Suprapubic skin (tissue), 4 donors: ENCODE results near the gene ALOX5AP. TPM values are rescaled to one million over a fixed set of nuclear protein-coding genes. Genes with fewer than 3 reads are reported as not detected.

Experiments used
- DNase-seq, 2 donors: peaks; one replicate each; pipeline ENCODE4 v3.0.0-alpha.2; 2019; ENCODE audit warnings: low spot score in 2 of 2
- H3K27ac ChIP-seq: fragments of 200-600 bp; sonication (generic); one replicate; pipeline ENCODE4 v1.5.1; 2019
- H3K27me3 ChIP-seq: fragments of 200-600 bp; sonication (generic); one replicate; pipeline ENCODE4 v1.5.1; 2019
- H3K36me3 ChIP-seq: fragments of 200-600 bp; sonication (generic); one replicate; pipeline ENCODE4 v1.5.1; 2019
- H3K4me1 ChIP-seq: fragments of 200-600 bp; sonication (generic); one replicate; pipeline ENCODE4 v1.5.1; 2019
- H3K4me3 ChIP-seq: fragments of 200-600 bp; sonication (generic); one replicate; pipeline ENCODE4 v1.5.1; 2019; ENCODE audit warnings: mild to moderate bottlenecking
- H3K9me3 ChIP-seq: fragments of 200-600 bp; sonication (generic); one replicate; pipeline ENCODE4 v1.5.1; 2019
- CTCF ChIP-seq, 2 donors: fragments of 200-600 bp in 1 of 2; fragments of 450-650 bp in 1 of 2; sonication (generic) in 1 of 2; IDR thresholded peaks; one replicate each; pipeline ENCODE4 v1.5.1; 2016 to 2019; ENCODE audit warnings: antibody characterized with exemption in 2 of 2, mild to moderate bottlenecking in 1 of 2, moderate library complexity in 1 of 2
- EP300 ChIP-seq: sonication (generic); formaldehyde crosslinking; IDR thresholded peaks from one replicate; pipeline ENCODE4 v1.6.1; 2017; ENCODE audit warnings: antibody characterized with exemption
- POLR2A ChIP-seq, 2 donors: fragments of 450-650 bp; IDR thresholded peaks; one replicate each; pipeline ENCODE4 v1.6.1; 2017; ENCODE audit warnings: antibody characterized with exemption in 2 of 2, mild to moderate bottlenecking in 2 of 2, moderate library complexity in 2 of 2
- POLR2AphosphoS5 ChIP-seq, 3 donors: sonication (generic); formaldehyde crosslinking; IDR thresholded peaks; one replicate each; pipeline ENCODE4 v1.6.1; 2017; ENCODE audit warnings: antibody characterized with exemption in 3 of 3
- WGBS: methylation state at CpG from one replicate; pipeline ENCODE4 v1.1.5; 2018; 5-methylcytosine and 5-hydroxymethylcytosine counted together
- total RNA-seq, 4 donors: library from RNA; depleted of rRNA; stranded (reverse); fragments of >200 nt; gene quantifications; one replicate each; pipeline ENCODE4 v1.1.0, GENCODE V29; 2016

ALOX5AP gene
- total RNA-seq, 4 donors from 2014 or later = 5.1 to 13.2 (median 6.7) TPM

GRCh38 chr13:30712536-30713532, 22.5 kb upstream of the ALOX5AP start:
- H3K9me3 ChIP-seq = no peaks in the 10 kb centered on the region
- no peak overlapping the region for H3K27ac ChIP-seq
- no peaks in the 10 kb centered on the region for H3K4me1 ChIP-seq
- H3K36me3 ChIP-seq = no peaks in the 10 kb centered on the region
- no peak for DNase-seq
- no peak overlapping the region for H3K4me3 ChIP-seq
- no peaks in the 10 kb centered on the region for H3K27me3 ChIP-seq
- TF ChIP-seq POLR2A (IDR thresholded peaks at IDR 0.05) = no peak
- no peak for TF ChIP-seq POLR2AphosphoS5 (IDR thresholded peaks at IDR 0.05)
- TF ChIP-seq CTCF (IDR thresholded peaks at IDR 0.05) = no peak
- TF ChIP-seq EP300 = no peak
- 69% methylated on average over 13 of the region's 13 CpGs for WGBS

- Histone ChIP-seq H3K27me3 (no peaks in the 10 kb centered on the region), H3K4me1 (no peaks in the 10 kb centered on the region), H3K27ac (no peak overlapping the region), H3K4me3 (no peak overlapping the region), H3K9me3 (no peaks in the 10 kb centered on the region), H3K36me3 (no peaks in the 10 kb centered on the region)
- 82% methylated on average over 10 of the region's 10 CpGs for WGBS
- DNase-seq = no peak
- TF ChIP-seq POLR2AphosphoS5 (IDR thresholded peaks at IDR 0.05) (no peak), CTCF (IDR thresholded peaks at IDR 0.05) (no peak), EP300 (no peak), POLR2A (IDR thresholded peaks at IDR 0.05) (no peak)
Observed at GRCh38 chr13:30714629-30715371, 20.5 kb upstream of the ALOX5AP start.

GRCh38 chr13:30715372-30715756, 20.0 kb upstream of the ALOX5AP start:
- Histone ChIP-seq H3K4me1 (no peaks in the 10 kb centered on the region), H3K27ac (no peak overlapping the region), H3K27me3 (no peaks in the 10 kb centered on the region), H3K9me3 (no peaks in the 10 kb centered on the region), H3K4me3 (no peak overlapping the region), H3K36me3 (no peaks in the 10 kb centered on the region)
- 93% methylated on average over 4 of the region's 4 CpGs for WGBS
- no peak for TF ChIP-seq EP300
- TF ChIP-seq CTCF (IDR thresholded peaks at IDR 0.05) = no peak
- no peak for TF ChIP-seq POLR2A (IDR thresholded peaks at IDR 0.05)
- no peak for TF ChIP-seq POLR2AphosphoS5 (IDR thresholded peaks at IDR 0.05)
- no peak for DNase-seq

- H3K36me3 ChIP-seq = no peaks in the 10 kb centered on the region
- H3K9me3 ChIP-seq = no peaks in the 10 kb centered on the region
- TF ChIP-seq POLR2A (IDR thresholded peaks at IDR 0.05) (no peak), EP300 (no peak), CTCF (IDR thresholded peaks at IDR 0.05) (no peak), POLR2AphosphoS5 (IDR thresholded peaks at IDR 0.05) (no peak)
- DNase-seq = no peak
- 63% methylated on average over 4 of the region's 4 CpGs for WGBS
- no peaks in the 10 kb centered on the region for H3K27me3 ChIP-seq
- H3K4me1 ChIP-seq = no peaks in the 10 kb centered on the region
- no peak overlapping the region for H3K4me3 ChIP-seq
- no peak overlapping the region for H3K27ac ChIP-seq
Observed at GRCh38 chr13:30715837-30716236, 19.5 kb upstream of the ALOX5AP start.
